Peyer's patch (tissue), 4 donors: Measurements from ENCODE around the gene ECHS1.

ENCODE experiments used
- CTCF ChIP-seq, 6 experiments: fragments of 450-650 bp in 4 of 6; fragments of 200-600 bp in 2 of 6; sonication (generic) in 1 of 6; IDR thresholded peaks; one replicate each; pipeline ENCODE4 v1.5.1; 2017 to 2019; ENCODE audit warnings: antibody characterized with exemption in 6 of 6, mild to moderate bottlenecking in 3 of 6, moderate library complexity in 1 of 6
- POLR2A ChIP-seq, 2 donors: fragments of 450-650 bp; IDR thresholded peaks; one replicate each; pipeline ENCODE4 v1.5.1; 2017; ENCODE audit warnings: antibody characterized with exemption in 2 of 2, mild to moderate bottlenecking in 2 of 2, moderate library complexity in 2 of 2

DNA sequence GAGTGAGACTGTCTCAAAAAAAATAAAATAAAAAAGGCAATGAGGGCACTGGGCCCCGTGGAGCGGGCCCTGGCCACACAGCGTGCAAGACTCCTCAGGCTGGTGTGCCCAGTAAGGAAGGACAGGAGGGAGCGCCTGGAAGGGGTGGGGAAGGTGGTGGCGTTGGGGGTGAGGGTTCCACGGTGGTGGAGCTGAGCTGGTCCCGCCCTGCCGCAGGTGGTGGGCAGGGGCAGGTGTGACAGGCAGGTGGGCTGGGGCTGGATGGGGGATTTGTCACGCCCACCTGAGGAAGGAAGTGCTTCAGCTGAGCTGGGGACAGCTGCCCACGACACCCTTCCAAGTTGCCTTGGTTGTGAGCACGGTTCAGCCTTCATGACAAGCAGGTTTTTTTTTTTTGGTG, 26.7 kb downstream of the ECHS1 start:
- TF ChIP-seq POLR2A (IDR thresholded peaks at IDR 0.05) (no peak), CTCF (IDR thresholded peaks at IDR 0.05) (no peak)
